ENCODE measurements around the gene SLC35F2.

DNA sequence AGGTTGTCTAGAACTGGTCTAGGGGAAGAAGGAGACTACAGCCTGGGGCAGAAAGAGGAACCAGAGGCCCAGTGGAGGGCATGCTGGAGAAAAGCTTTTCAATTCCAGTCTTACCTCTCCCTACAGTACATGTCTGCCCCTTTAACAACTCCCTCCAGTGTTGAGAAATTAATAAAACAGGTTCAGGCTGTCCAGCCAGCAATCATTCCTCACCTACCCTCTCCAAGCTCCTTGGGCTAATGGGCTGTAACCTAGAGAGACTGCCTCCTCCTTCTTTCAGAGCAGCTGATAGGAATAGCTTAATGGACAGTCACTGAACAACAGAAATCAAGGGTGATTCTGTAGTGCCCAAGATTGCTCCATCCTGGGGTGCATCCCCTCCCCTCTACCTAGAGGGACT, 8.8 kb downstream of the SLC35F2 start:
- TF ChIP-seq, protein P1, sequence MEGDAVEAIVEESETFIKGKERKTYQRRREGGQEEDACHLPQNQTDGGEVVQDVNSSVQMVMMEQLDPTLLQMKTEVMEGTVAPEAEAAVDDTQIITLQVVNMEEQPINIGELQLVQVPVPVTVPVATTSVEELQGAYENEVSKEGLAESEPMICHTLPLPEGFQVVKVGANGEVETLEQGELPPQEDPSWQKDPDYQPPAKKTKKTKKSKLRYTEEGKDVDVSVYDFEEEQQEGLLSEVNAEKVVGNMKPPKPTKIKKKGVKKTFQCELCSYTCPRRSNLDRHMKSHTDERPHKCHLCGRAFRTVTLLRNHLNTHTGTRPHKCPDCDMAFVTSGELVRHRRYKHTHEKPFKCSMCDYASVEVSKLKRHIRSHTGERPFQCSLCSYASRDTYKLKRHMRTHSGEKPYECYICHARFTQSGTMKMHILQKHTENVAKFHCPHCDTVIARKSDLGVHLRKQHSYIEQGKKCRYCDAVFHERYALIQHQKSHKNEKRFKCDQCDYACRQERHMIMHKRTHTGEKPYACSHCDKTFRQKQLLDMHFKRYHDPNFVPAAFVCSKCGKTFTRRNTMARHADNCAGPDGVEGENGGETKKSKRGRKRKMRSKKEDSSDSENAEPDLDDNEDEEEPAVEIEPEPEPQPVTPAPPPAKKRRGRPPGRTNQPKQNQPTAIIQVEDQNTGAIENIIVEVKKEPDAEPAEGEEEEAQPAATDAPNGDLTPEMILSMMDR (conservative IDR thresholded peaks at IDR 0.05 in 1 of 2, IDR thresholded peaks at IDR 0.05 in 1 of 2; ENCODE audit: low read depth in 1 of 2, low read length in 2 of 2) = no peak
- TF ChIP-seq EZH2 (IDR thresholded peaks at IDR 0.05; ENCODE audit: low read length, missing control alignments) = no peak

Measured in fibroblast of lung (primary cell).